Lung (tissue), 12 donors: Measurements from ENCODE around the gene NPHP4. TPM values are rescaled to one million over a fixed set of nuclear protein-coding genes. Genes with fewer than 3 reads are reported as not detected.

Source experiments
- ATAC-seq: fragments of 200-7000 bp; cut with Tn5 transposase; one replicate; pipeline ENCODE4 v1.9.1; 2020; ENCODE audit warnings: moderate number of reproducible peaks; ENCODE audit not compliant: insufficient read depth, low FRiP score
- DNase-seq, 3 donors: peaks; one replicate each; pipeline ENCODE4 v3.0.0-alpha.2; 2013 to 2017
- H3K27ac ChIP-seq, 2 donors: one replicate each; pipeline ENCODE4 v1.5.1; 2013; ENCODE audit warnings: mild to moderate bottlenecking in 2 of 2, moderate library complexity in 2 of 2, control low read depth in 1 of 2, inconsistent platforms in 1 of 2, low read depth in 1 of 2, low read length in 1 of 2
- H3K27me3 ChIP-seq, 3 donors: one replicate each; pipeline ENCODE4 v1.5.1; 2013; ENCODE audit warnings: low read length in 2 of 3; ENCODE audit not compliant: control insufficient read depth in 3 of 3, insufficient read depth in 3 of 3
- H3K36me3 ChIP-seq, 4 donors: one replicate each; pipeline ENCODE4 v1.5.1; 2013; ENCODE audit warnings: low read length in 4 of 4, mild to moderate bottlenecking in 1 of 4, moderate library complexity in 1 of 4; ENCODE audit not compliant: control insufficient read depth in 4 of 4, insufficient read depth in 4 of 4
- H3K4me1 ChIP-seq, 5 donors: one replicate each; pipeline ENCODE4 v1.5.1; 2013; ENCODE audit warnings: low read length in 5 of 5, mild to moderate bottlenecking in 2 of 5, moderate library complexity in 1 of 5; ENCODE audit not compliant: control insufficient read depth in 5 of 5, insufficient read depth in 5 of 5
- H3K4me3 ChIP-seq: one replicate; pipeline ENCODE4 v1.5.1; 2013; ENCODE audit warnings: mild to moderate bottlenecking, control low read depth, moderate library complexity
- H3K9ac ChIP-seq, 2 donors: one replicate each; pipeline ENCODE4 v1.5.1; 2013; ENCODE audit warnings: low read length in 2 of 2, control low read depth in 1 of 2; ENCODE audit not compliant: insufficient read depth in 1 of 2
- H3K9me3 ChIP-seq, 4 donors: one replicate each; pipeline ENCODE4 v1.5.1; 2013; ENCODE audit warnings: low read length in 3 of 4, mild to moderate bottlenecking in 1 of 4, moderate library complexity in 1 of 4; ENCODE audit not compliant: control insufficient read depth in 4 of 4, insufficient read depth in 3 of 4
- CTCF ChIP-seq: IDR thresholded peaks from 2 replicates; pipeline ENCODE4 v1.5.1; 2012; ENCODE audit warnings: mild to moderate bottlenecking; ENCODE audit errors: control extremely low read depth, extremely low read depth
- WGBS, 2 donors: extraction: QIAGEN DNeasy Blood & Tissue Kit; methylation state at CpG; one replicate each; pipeline ENCODE4 v1.1.7; 2013; 5-methylcytosine and 5-hydroxymethylcytosine counted together
- polyA plus RNA-seq, 2 donors: library from polyadenylated mRNA; stranded (reverse); fragments of 200-250 nt; gene quantifications; one replicate each; pipeline ENCODE4 v1.2.1, GENCODE V29; 2013
- total RNA-seq, 2 donors: library from RNA; depleted of rRNA in 1 of 2; stranded (reverse); fragments of >200 nt in 1 of 2; gene quantifications; one replicate each; pipeline ENCODE4 v1.2.1, GENCODE V29; 2014 to 2021
- donor health status: control.
- donor health status: control.
- donor health status: Bipolar disorder and iron deficiency.
- donor health status: healthy.
- donor health status: DM: yes; HTN: yes; CAD: no.

NPHP4 gene
- total and polyA plus RNA-seq, 4 donors: 6.0 to 23.3 (median 11.1) TPM

- Histone ChIP-seq H3K27me3 (peaks cover 0 to 26% (median 6%) of the 10 kb centered on the region in 3 donors), H3K36me3 (peaks cover 0 to 1% (median 0%) of the 10 kb centered on the region in 4 donors), H3K4me3 (no peak overlapping the region), H3K9me3 (peaks cover 0 to 2% (median 0%) of the 10 kb centered on the region in 4 donors), H3K27ac (no peak overlapping the region), H3K4me1 (peaks cover 0 to 7% (median 0%) of the 10 kb centered on the region in 5 donors), H3K9ac (no peak overlapping the region)
- DNase-seq: no peak
- no peak for ATAC-seq
- 80 to 87% methylated on average over 7 of the region's 7 CpGs for WGBS, 2 donors
- TF ChIP-seq CTCF: no peak
These were observed 37.9 kb upstream of the NPHP4 start for GRCh38 chr1:6030132-6030531.

- Histone ChIP-seq H3K27ac (no peak overlapping the region), H3K9ac (no peak overlapping the region), H3K4me1 (peaks cover 0 to 7% (median 0%) of the 10 kb centered on the region in 5 donors), H3K9me3 (peaks cover 0 to 2% (median 0%) of the 10 kb centered on the region in 4 donors), H3K27me3 (peaks cover 0 to 29% (median 11%) of the 10 kb centered on the region in 3 donors), H3K36me3 (peaks cover 0 to 1% (median 0%) of the 10 kb centered on the region in 4 donors), H3K4me3 (no peak overlapping the region)
- TF ChIP-seq CTCF: no peak
- ATAC-seq (no peak), DNase-seq (no peak)
- whole genome bisulfite sequencing, 2 donors: 80 to 93% methylated on average over 5 of the region's 5 CpGs
These were observed 37.1 kb upstream of the NPHP4 start for GRCh38 chr1:6029351-6029750.

- no peak for TF ChIP-seq CTCF
- Histone ChIP-seq H3K27me3 (peaks cover 0 to 27% (median 9%) of the 10 kb centered on the region in 3 donors), H3K27ac (peak overlapping the region in 1 of 2 donors; percentile 84), H3K4me3 (no peak overlapping the region), H3K36me3 (peaks cover 0 to 1% (median 0%) of the 10 kb centered on the region in 4 donors), H3K9me3 (peaks cover 0 to 2% (median 0%) of the 10 kb centered on the region in 4 donors), H3K9ac (no peak overlapping the region), H3K4me1 (peaks cover 0 to 7% (median 0%) of the 10 kb centered on the region in 5 donors)
- WGBS, 2 donors: 26 to 63% methylated on average over 19 of the region's 19 CpGs
- ATAC-seq (peak; percentile 58), DNase-seq (peak in 1 of 3 donors; percentile 14)
These were observed 36.0 kb upstream of the NPHP4 start for GRCh38 chr1:6028042-6028850.
